Spleen (tissue), 7 donors: ENCODE measurements around the gene PDLIM3.

Source experiments
- POLR2A ChIP-seq, 3 donors: fragments of 450-650 bp; IDR thresholded peaks; one replicate each; pipeline ENCODE4 v1.5.1; 2017; ENCODE audit warnings: antibody characterized with exemption in 3 of 3, mild to moderate bottlenecking in 1 of 3
- POLR2AphosphoS5 ChIP-seq, 3 donors: sonication (generic); formaldehyde crosslinking; IDR thresholded peaks; one replicate each; pipeline ENCODE4 v1.5.1; 2017; ENCODE audit warnings: antibody characterized with exemption in 3 of 3
- TF ChIP-seq, protein P1 (sequence below), 11 experiments: fragments of 200-600 bp in 7 of 11; fragments of 450-650 bp in 4 of 11; sonication (generic) in 4 of 11; IDR thresholded peaks in 8 of 11; conservative IDR thresholded peaks in 3 of 11; 1 replicate in 7 of 11; 2 replicates in 4 of 11; pipeline versions ENCODE4 v1.4.0 to v1.8.0; 2016 to 2021; ENCODE audit warnings: antibody characterized with exemption in 11 of 11, inconsistent platforms in 4 of 11, mild to moderate bottlenecking in 1 of 11
- donor health status: DM: no; HTN: no; CAD: no; lungs with moderate emphysema.
- donor health status: DM: no; HTN: no; CAD: no.
- donor health status: DM: no; HTN: no; CAD: no.

GRCh38 chr4:185562531-185562930, 27.2 kb upstream of the PDLIM3 start:
- TF ChIP-seq POLR2AphosphoS5 (IDR thresholded peaks at IDR 0.05) (no peak), POLR2A (IDR thresholded peaks at IDR 0.05) (no peak)
- TF ChIP-seq, protein P1, sequence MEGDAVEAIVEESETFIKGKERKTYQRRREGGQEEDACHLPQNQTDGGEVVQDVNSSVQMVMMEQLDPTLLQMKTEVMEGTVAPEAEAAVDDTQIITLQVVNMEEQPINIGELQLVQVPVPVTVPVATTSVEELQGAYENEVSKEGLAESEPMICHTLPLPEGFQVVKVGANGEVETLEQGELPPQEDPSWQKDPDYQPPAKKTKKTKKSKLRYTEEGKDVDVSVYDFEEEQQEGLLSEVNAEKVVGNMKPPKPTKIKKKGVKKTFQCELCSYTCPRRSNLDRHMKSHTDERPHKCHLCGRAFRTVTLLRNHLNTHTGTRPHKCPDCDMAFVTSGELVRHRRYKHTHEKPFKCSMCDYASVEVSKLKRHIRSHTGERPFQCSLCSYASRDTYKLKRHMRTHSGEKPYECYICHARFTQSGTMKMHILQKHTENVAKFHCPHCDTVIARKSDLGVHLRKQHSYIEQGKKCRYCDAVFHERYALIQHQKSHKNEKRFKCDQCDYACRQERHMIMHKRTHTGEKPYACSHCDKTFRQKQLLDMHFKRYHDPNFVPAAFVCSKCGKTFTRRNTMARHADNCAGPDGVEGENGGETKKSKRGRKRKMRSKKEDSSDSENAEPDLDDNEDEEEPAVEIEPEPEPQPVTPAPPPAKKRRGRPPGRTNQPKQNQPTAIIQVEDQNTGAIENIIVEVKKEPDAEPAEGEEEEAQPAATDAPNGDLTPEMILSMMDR (IDR thresholded peaks at IDR 0.05 in 8 of 11, conservative IDR thresholded peaks at IDR 0.05 in 3 of 11), result no peak
